22Rv1 (cell line): Measurements from ENCODE around the gene BCO2.

Experiments used
- CTCF ChIP-seq: fragments of 450-650 bp; IDR thresholded peaks from 2 replicates; pipeline ENCODE4 v1.5.1; 2017; ENCODE audit warnings: mild to moderate bottlenecking
- ZFX ChIP-seq: fragments of 450-650 bp; IDR thresholded peaks from 2 replicates; pipeline ENCODE4 v1.6.1; 2017; ENCODE audit warnings: antibody characterized with exemption, borderline replicate concordance

- no peak for TF ChIP-seq CTCF
- TF ChIP-seq ZFX, result no peak
Observed at GRCh38 chr11:112178428-112178827, 3.1 kb downstream of the BCO2 start.
